Fibroblast of the conjunctiva (primary cell): ENCODE results near the gene B4GALNT3.

Source experiments
- DNase-seq: peaks from one replicate; pipeline ENCODE4 v3.0.0-alpha.2; 2010; ENCODE audit warnings: low read depth

B4GALNT3 gene

GRCh38 chr12:539540-540310 is 80.0 kb downstream of the B4GALNT3 start:
- DNase-seq = no peak

GRCh38 chr12:541676-542324 is 82.1 kb downstream of the B4GALNT3 start:
- DNase-seq = no peak

- no peak for DNase-seq
Observed at GRCh38 chr12:542395-543113, 82.8 kb downstream of the B4GALNT3 start.

GRCh38 chr12:543114-543451 is 83.3 kb downstream of the B4GALNT3 start:
- DNase-seq = no peak

- DNase-seq = no peak
Observed at GRCh38 chr12:544142-544541, 84.4 kb downstream of the B4GALNT3 start.

GRCh38 chr12:544941-545635 is 85.3 kb downstream of the B4GALNT3 start:
- no peak for DNase-seq

- DNase-seq = no peak
Observed at GRCh38 chr12:545835-546234, 86.1 kb downstream of the B4GALNT3 start.

- DNase-seq = no peak
Observed at GRCh38 chr12:546265-546919, 86.7 kb downstream of the B4GALNT3 start.

GRCh38 chr12:546920-547845 is 87.4 kb downstream of the B4GALNT3 start:
- no peak for DNase-seq

GRCh38 chr12:547883-548470 is 88.2 kb downstream of the B4GALNT3 start:
- no peak for DNase-seq

GRCh38 chr12:549476-550082 is 89.8 kb downstream of the B4GALNT3 start:
- no peak for DNase-seq

GRCh38 chr12:550473-551260 is 90.9 kb downstream of the B4GALNT3 start:
- no peak for DNase-seq

GRCh38 chr12:552466-552865 is 92.7 kb downstream of the B4GALNT3 start:
- DNase-seq = no peak

- DNase-seq = no peak
Observed at GRCh38 chr12:553216-554000, 93.7 kb downstream of the B4GALNT3 start.

- DNase-seq = no peak
Observed at GRCh38 chr12:554001-554285, 94.2 kb downstream of the B4GALNT3 start.

GRCh38 chr12:556498-556897 is 96.8 kb downstream of the B4GALNT3 start:
- no peak for DNase-seq

- no peak for DNase-seq
Observed at GRCh38 chr12:558580-558979, 98.8 kb downstream of the B4GALNT3 start.

GRCh38 chr12:559208-559905 is 99.6 kb downstream of the B4GALNT3 start:
- DNase-seq = no peak
